ENCODE data around the gene PRXL2C. TPM values are rescaled to one million over a fixed set of nuclear protein-coding genes. Genes with fewer than 3 reads are reported as not detected.
"Not testable (repeated sequence)": the region's sequence is repeated elsewhere in the genome, so short reads cannot be mapped to it uniquely, and the experiment has no call there.

The PRXL2C gene
- total RNA-seq, 3 donors from 2014 or later (not counting 1 experiment from before 2014, with no cell fraction given), result 20.8 to 27.0 (median 22.1) TPM

- Histone ChIP-seq H3K27me3 (ENCODE audit: control insufficient read depth, insufficient read depth, low read length) (no peaks in the 10 kb centered on the region), H3K9me3 (ENCODE audit: control insufficient read depth, insufficient read depth, low read length) (no peaks in the 10 kb centered on the region), H3K27ac (ENCODE audit: low read length) (no peak overlapping the region), H3K4me3 (ENCODE audit: low read length) (no peak overlapping the region), H3K4me1 (ENCODE audit: control insufficient read depth, insufficient read depth, low read length) (no peaks in the 10 kb centered on the region), H3K36me3 (ENCODE audit: control insufficient read depth, insufficient read depth, low read length) (no peaks in the 10 kb centered on the region)
- DNase-seq, result no peak
- H3K27me3 Mint-ChIP-seq (ENCODE audit: low read depth in 2 of 2), result peaks cover 0 to 3% of the 10 kb centered on the region in 2 donors
- whole genome bisulfite sequencing (ENCODE audit: insufficient coverage), result 92% methylated on average over 2 of the region's 2 CpGs
- ATAC-seq, result no peak
- intact Hi-C loops (cut with micrococcal nuclease), result no loop called here
- no peak for TF ChIP-seq CTCF (IDR thresholded peaks at IDR 0.05)
- H3K36me3 Mint-ChIP-seq, result no peaks in the 10 kb centered on the region
- no peak overlapping the region for H3K4me3 Mint-ChIP-seq
- H3K27ac Mint-ChIP-seq, result no peak overlapping the region
- H3K4me1 Mint-ChIP-seq, result no peaks in the 10 kb centered on the region
- H3K9me3 Mint-ChIP-seq, result no peaks in the 10 kb centered on the region
Observed at GRCh38 chr9:96667363-96667728, 12.2 kb upstream of the PRXL2C start.

DNA sequence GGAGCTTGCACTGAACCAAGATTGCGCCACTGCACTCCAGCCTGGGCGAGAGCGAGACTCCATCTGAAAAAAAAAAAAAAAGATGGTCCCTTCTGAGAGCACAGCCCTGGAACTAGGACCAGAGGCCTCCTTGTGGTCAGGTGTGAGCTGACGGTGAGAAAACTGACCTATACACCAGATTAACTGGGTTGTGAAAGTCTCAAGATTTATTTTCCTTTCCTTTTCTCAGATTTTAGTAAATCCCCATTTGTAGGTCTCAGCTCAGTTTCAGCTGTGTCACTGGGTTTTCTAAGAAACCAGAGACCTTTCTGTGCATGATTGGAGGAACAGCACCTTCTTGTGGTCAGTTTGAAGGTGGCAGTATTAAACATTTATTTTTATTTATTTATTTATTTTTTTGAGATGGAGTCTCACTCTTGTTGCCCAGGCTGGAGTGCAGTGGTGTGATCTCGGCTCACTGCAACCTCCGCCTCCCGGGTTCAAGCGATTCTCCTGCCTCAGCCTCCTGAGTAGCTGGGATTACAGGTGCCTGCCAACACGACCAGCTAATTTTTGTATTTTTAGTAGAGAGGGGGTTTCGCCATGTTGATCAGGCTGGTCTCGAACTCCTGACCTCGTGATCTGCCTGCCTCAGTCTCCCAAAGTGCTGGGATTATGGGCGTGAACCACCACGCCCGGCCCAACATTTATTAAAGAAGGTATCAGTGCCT lies 11.7 kb upstream of the PRXL2C start:
- H3K36me3 Mint-ChIP-seq; H3K4me3 Mint-ChIP-seq; H3K36me3 ChIP-seq (ENCODE audit: control insufficient read depth, insufficient read depth, low read length); H3K27ac Mint-ChIP-seq; H3K27me3 ChIP-seq (ENCODE audit: control insufficient read depth, insufficient read depth, low read length); H3K27ac ChIP-seq (ENCODE audit: low read length); H3K9me3 ChIP-seq (ENCODE audit: control insufficient read depth, insufficient read depth, low read length); H3K9me3 Mint-ChIP-seq; H3K4me1 Mint-ChIP-seq; H3K27me3 Mint-ChIP-seq (ENCODE audit: low read depth in 2 of 2); H3K4me1 ChIP-seq (ENCODE audit: control insufficient read depth, insufficient read depth, low read length); H3K4me3 ChIP-seq (ENCODE audit: low read length): not testable (repeated sequence)
- intact Hi-C loops (cut with micrococcal nuclease), result loop anchor here (1.0 kb wide), 1 partner anchor 340 kb away; no protein-coding TSS in a partner anchor
- peak; percentile 47 for TF ChIP-seq CTCF (IDR thresholded peaks at IDR 0.05)
- peak in 1 of 2 donors; percentile 69 for DNase-seq
- peak; percentile 71 to 73 (median 73) for ATAC-seq
- WGBS (ENCODE audit: insufficient coverage), result 90% methylated on average over 11 of the region's 15 CpGs

DNA sequence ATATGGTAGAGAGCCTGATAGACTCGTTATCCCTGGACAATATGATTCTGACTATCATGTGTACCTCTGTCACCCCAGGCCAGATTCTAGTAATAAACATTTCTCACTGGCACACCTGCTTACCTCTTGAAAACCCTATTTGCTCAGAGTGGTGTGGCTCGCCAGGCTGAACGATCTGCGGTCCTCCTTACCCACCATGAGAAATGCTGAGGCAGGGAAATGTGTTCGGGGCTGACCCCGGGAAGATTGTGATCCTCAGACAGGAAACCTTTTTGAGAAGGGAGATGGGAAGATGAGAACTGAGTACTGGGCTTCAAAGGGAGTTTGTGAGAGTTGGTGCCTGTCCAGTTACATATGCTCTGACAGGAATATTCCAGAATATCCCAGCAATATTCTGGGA lies 10.7 kb upstream of the PRXL2C start:
- Histone ChIP-seq H3K27me3 (ENCODE audit: control insufficient read depth, insufficient read depth, low read length) (no peaks in the 10 kb centered on the region), H3K4me3 (ENCODE audit: low read length) (no peak overlapping the region), H3K27ac (ENCODE audit: low read length) (no peak overlapping the region), H3K4me1 (ENCODE audit: control insufficient read depth, insufficient read depth, low read length) (no peaks in the 10 kb centered on the region), H3K9me3 (ENCODE audit: control insufficient read depth, insufficient read depth, low read length) (no peaks in the 10 kb centered on the region), H3K36me3 (ENCODE audit: control insufficient read depth, insufficient read depth, low read length) (no peaks in the 10 kb centered on the region)
- Mint-ChIP-seq H3K4me3 (no peak overlapping the region), H3K27ac (peak overlapping the region in 1 of 2 donors; percentile 40), H3K4me1 (no peaks in the 10 kb centered on the region), H3K36me3 (no peaks in the 10 kb centered on the region), H3K9me3 (no peaks in the 10 kb centered on the region), H3K27me3 (ENCODE audit: low read depth in 2 of 2) (peaks cover 0 to 3% of the 10 kb centered on the region in 2 donors)
- DNase-seq, result no peak
- 89% methylated on average over 6 of the region's 6 CpGs for WGBS (ENCODE audit: insufficient coverage)
- intact Hi-C loops (cut with micrococcal nuclease), result loop anchor here (1.0 kb wide), 1 partner anchor 338 kb away; no protein-coding TSS in a partner anchor
- no peak for ATAC-seq
- no peak for TF ChIP-seq CTCF (IDR thresholded peaks at IDR 0.05)

Data from natural killer cell (primary cell).